ENCODE measurements around the gene GRIN3A.

DNA sequence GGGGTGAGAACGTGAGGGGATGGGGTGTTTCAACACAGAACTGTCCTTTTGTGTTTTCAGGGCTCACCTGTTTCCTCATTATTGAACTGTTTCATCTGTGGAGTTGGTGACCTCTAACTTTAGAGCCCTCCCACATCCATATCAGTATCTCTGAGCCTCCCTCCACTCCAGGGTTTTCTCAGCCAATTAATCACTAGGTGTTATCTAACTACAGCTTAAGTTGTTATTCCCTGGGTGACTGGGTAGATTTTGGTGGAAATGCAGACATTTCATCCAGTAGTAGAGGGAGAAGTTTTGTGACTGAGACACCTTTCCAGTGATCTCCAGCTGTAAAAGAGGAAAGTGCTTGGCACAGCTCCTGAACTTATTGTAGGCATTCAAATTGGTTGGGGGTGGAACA lies 167.3 kb downstream of the GRIN3A start:
- TF ChIP-seq YY1 (IDR thresholded peaks at IDR 0.05; ENCODE audit: insufficient read depth, insufficient read length) (no peak), SUZ12 (IDR thresholded peaks at IDR 0.05; ENCODE audit: extremely low read depth, insufficient read depth, insufficient read length) (no peak)

Data from NT2/D1 (cell line).